HepG2 (cell line): Measurements from ENCODE around the gene HSF4. TPM values are rescaled to one million over a fixed set of nuclear protein-coding genes. Genes with fewer than 3 reads are reported as not detected.

Source experiments
- AGO1 ChIP-seq: fragments of 200-400 bp; formaldehyde crosslinking; IDR thresholded peaks from 2 replicates; pipeline ENCODE4 v1.6.1; 2017; ENCODE audit warnings: mild to moderate bottlenecking, low read depth, low read length, moderate library complexity; ENCODE audit not compliant: poor library complexity, severe bottlenecking
- CENPT ChIP-seq: sonication (generic); formaldehyde crosslinking; IDR thresholded peaks from 2 replicates; pipeline ENCODE4 v1.8.0; 2022; ENCODE audit warnings: low read depth, mild to moderate bottlenecking, moderate library complexity, missing genetic modification reagents
- CREB3 ChIP-seq: sonication (generic); formaldehyde crosslinking; IDR thresholded peaks from 2 replicates; pipeline ENCODE4 v1.5.0; 2020; ENCODE audit warnings: missing genetic modification reagents
- ETV5 ChIP-seq: IDR thresholded peaks from 2 replicates; pipeline ENCODE4 v1.6.1; 2018; ENCODE audit warnings: missing biosample characterization, missing genetic modification reagents, inconsistent platforms, borderline replicate concordance
- MZF1 ChIP-seq: sonication (generic); formaldehyde crosslinking; IDR thresholded peaks from 2 replicates; pipeline ENCODE4 v1.8.1; 2023; ENCODE audit warnings: mild to moderate bottlenecking, missing genetic modification reagents, borderline replicate concordance
- NFKB2 ChIP-seq: sonication (generic); formaldehyde crosslinking; IDR thresholded peaks from 2 replicates; pipeline ENCODE4 v1.4.0; 2020; ENCODE audit warnings: missing genetic modification reagents, borderline replicate concordance
- PHF5A ChIP-seq: IDR thresholded peaks from one replicate; pipeline ENCODE4 v1.6.1; 2018; ENCODE audit warnings: low read depth, missing genetic modification reagents; ENCODE audit not compliant: unreplicated experiment
- ZBTB38 ChIP-seq: sonication (generic); formaldehyde crosslinking; IDR thresholded peaks from 2 replicates; pipeline ENCODE4 v1.5.1; 2020; ENCODE audit warnings: mild to moderate bottlenecking, missing genetic modification reagents
- ZFY ChIP-seq: sonication (generic); formaldehyde crosslinking; IDR thresholded peaks from 2 replicates; pipeline ENCODE4 v1.4.0; 2020; ENCODE audit warnings: missing genetic modification reagents
- ZNF333 ChIP-seq: sonication (generic); formaldehyde crosslinking; IDR thresholded peaks from 2 replicates; pipeline ENCODE4 v1.4.0; 2020; ENCODE audit warnings: mild to moderate bottlenecking, missing genetic modification reagents, borderline replicate concordance
- ZNF33A ChIP-seq: sonication (generic); formaldehyde crosslinking; IDR thresholded peaks from 2 replicates; pipeline ENCODE4 v1.5.1; 2020; ENCODE audit warnings: missing genetic modification reagents, mild to moderate bottlenecking, moderate library complexity, borderline replicate concordance
- ZNF546 ChIP-seq: sonication (generic); formaldehyde crosslinking; conservative IDR thresholded peaks from 2 replicates; pipeline ENCODE4 v1.8.1; 2023; ENCODE audit warnings: mild to moderate bottlenecking, missing genetic modification reagents
- ZNF607 ChIP-seq: sonication (generic); formaldehyde crosslinking; IDR thresholded peaks from 2 replicates; pipeline ENCODE4 v1.5.1; 2020; ENCODE audit warnings: missing genetic modification reagents, mild to moderate bottlenecking, borderline replicate concordance
- ZNF784 ChIP-seq: sonication (generic); formaldehyde crosslinking; IDR thresholded peaks from 2 replicates; pipeline ENCODE4 v1.5.1; 2020; ENCODE audit warnings: missing genetic modification reagents, mild to moderate bottlenecking, borderline replicate concordance
- polyA plus RNA-seq, 8 experiments: library from polyadenylated mRNA; depleted of rRNA in 3 of 8; stranded (reverse) in 7 of 8; unstranded in 1 of 8; fragments of >200 nt; fragmentation: Illumina TruSeq in 4 of 8; extraction: Trizol in 4 of 8; gene quantifications; 2 replicates each; pipeline versions ENCODE4 v1.2.1 to v1.2.3, GENCODE V29; 2011 to 2016; ENCODE audit warnings: low read depth in 4 of 8, missing spikeins in 1 of 8, mixed read lengths in 1 of 8; ENCODE audit not compliant: insufficient read depth in 1 of 8
- total RNA-seq, 5 experiments: library from RNA; depleted of rRNA; stranded (reverse); fragments of >200 nt; fragmentation: Illumina TruSeq; extraction: Trizol; gene quantifications; 2 replicates each; pipeline ENCODE4 v1.2.3, GENCODE V29; 2016; ENCODE audit warnings: low read depth in 1 of 5
- TF ChIP-seq, protein P1 (sequence below): sonication (generic); formaldehyde crosslinking; IDR thresholded peaks from 2 replicates; pipeline ENCODE4 v1.4.0; 2020; ENCODE audit warnings: mild to moderate bottlenecking, missing genetic modification reagents
- TF ChIP-seq, protein P2 (sequence below): sonication (generic); formaldehyde crosslinking; IDR thresholded peaks from 2 replicates; pipeline ENCODE4 v1.5.1; 2020; ENCODE audit warnings: mild to moderate bottlenecking, missing genetic modification reagents, moderate library complexity
- TF ChIP-seq, protein P3 (sequence below): sonication (generic); formaldehyde crosslinking; IDR thresholded peaks from 2 replicates; pipeline ENCODE4 v1.8.1; 2022; ENCODE audit warnings: low read depth, mild to moderate bottlenecking, missing genetic modification reagents

Gene HSF4
- total and polyA plus RNA-seq, 2 of the 13 experiments (the other 11 are each of a cell fraction or from before 2014, with no cell fraction given) = 3.5 to 16.9 TPM

DNA sequence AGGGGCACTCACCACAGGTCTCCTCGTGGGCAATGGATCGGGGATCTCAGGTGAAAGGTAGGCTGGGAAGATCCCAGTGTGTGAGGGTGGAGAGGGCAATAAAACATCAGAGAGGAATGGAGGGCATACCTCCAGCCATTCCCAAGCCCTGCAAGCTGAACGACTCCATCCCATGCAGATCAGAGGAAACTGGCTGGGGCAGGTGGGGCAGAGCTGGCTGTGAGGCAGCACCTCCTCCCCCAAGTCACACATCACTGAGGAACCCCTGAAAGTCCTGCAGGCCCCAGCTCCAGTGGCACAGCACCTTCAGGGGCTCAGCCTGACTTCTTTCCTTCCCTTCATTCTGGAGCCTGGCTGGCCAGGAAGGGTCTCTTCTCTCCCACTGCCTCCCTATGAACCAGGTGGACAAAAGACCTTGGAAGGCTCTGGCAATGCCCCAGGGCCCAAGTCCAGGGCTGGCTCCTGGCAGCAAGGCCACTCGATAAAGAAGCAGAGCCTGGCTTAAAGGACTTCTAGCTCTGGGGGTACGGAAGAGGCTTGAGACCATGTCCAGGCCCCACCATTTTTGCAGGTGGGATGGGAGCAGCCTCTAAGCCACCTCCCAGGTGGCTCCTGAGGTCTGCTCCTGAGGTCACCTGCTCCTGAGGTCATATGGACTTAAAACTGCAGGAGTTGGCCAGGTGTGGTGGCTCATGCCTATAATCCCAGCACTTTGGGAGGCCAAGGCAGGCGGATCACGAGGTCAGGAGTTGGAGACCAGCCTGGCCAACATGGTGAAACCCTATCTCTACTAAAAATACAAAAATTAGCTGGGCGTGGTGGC is 48.9 kb downstream of the HSF4 start (continued):
- TF ChIP-seq, protein P1, sequence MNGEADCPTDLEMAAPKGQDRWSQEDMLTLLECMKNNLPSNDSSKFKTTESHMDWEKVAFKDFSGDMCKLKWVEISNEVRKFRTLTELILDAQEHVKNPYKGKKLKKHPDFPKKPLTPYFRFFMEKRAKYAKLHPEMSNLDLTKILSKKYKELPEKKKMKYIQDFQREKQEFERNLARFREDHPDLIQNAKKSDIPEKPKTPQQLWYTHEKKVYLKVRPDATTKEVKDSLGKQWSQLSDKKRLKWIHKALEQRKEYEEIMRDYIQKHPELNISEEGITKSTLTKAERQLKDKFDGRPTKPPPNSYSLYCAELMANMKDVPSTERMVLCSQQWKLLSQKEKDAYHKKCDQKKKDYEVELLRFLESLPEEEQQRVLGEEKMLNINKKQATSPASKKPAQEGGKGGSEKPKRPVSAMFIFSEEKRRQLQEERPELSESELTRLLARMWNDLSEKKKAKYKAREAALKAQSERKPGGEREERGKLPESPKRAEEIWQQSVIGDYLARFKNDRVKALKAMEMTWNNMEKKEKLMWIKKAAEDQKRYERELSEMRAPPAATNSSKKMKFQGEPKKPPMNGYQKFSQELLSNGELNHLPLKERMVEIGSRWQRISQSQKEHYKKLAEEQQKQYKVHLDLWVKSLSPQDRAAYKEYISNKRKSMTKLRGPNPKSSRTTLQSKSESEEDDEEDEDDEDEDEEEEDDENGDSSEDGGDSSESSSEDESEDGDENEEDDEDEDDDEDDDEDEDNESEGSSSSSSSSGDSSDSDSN (CRISPR knock-in tag) = no peak
- TF ChIP-seq ZNF546 (CRISPR knock-in tag) (no peak), CENPT (CRISPR knock-in tag) (no peak), ZNF33A (no peak), NFKB2 (CRISPR knock-in tag) (no peak), ZNF784 (CRISPR knock-in tag) (no peak), MZF1 (no peak), ZFY (CRISPR knock-in tag) (no peak), ZNF607 (CRISPR knock-in tag) (no peak), ZNF333 (CRISPR knock-in tag) (peak; percentile 64; the same call in 1 of the 2 replicates), AGO1 (no peak), CREB3 (CRISPR knock-in tag) (no peak), ZBTB38 (CRISPR knock-in tag) (no peak), ETV5 (no peak), PHF5A (CRISPR knock-in tag) (no peak)
- TF ChIP-seq, protein P2, sequence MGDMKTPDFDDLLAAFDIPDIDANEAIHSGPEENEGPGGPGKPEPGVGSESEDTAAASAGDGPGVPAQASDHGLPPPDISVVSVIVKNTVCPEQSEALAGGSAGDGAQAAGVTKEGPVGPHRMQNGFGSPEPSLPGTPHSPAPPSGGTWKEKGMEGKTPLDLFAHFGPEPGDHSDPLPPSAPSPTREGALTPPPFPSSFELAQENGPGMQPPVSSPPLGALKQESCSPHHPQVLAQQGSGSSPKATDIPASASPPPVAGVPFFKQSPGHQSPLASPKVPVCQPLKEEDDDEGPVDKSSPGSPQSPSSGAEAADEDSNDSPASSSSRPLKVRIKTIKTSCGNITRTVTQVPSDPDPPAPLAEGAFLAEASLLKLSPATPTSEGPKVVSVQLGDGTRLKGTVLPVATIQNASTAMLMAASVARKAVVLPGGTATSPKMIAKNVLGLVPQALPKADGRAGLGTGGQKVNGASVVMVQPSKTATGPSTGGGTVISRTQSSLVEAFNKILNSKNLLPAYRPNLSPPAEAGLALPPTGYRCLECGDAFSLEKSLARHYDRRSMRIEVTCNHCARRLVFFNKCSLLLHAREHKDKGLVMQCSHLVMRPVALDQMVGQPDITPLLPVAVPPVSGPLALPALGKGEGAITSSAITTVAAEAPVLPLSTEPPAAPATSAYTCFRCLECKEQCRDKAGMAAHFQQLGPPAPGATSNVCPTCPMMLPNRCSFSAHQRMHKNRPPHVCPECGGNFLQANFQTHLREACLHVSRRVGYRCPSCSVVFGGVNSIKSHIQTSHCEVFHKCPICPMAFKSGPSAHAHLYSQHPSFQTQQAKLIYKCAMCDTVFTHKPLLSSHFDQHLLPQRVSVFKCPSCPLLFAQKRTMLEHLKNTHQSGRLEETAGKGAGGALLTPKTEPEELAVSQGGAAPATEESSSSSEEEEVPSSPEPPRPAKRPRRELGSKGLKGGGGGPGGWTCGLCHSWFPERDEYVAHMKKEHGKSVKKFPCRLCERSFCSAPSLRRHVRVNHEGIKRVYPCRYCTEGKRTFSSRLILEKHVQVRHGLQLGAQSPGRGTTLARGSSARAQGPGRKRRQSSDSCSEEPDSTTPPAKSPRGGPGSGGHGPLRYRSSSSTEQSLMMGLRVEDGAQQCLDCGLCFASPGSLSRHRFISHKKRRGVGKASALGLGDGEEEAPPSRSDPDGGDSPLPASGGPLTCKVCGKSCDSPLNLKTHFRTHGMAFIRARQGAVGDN (CRISPR knock-in tag) = peak; percentile 18; the same call in 1 of the 2 replicates
- TF ChIP-seq, protein P3, sequence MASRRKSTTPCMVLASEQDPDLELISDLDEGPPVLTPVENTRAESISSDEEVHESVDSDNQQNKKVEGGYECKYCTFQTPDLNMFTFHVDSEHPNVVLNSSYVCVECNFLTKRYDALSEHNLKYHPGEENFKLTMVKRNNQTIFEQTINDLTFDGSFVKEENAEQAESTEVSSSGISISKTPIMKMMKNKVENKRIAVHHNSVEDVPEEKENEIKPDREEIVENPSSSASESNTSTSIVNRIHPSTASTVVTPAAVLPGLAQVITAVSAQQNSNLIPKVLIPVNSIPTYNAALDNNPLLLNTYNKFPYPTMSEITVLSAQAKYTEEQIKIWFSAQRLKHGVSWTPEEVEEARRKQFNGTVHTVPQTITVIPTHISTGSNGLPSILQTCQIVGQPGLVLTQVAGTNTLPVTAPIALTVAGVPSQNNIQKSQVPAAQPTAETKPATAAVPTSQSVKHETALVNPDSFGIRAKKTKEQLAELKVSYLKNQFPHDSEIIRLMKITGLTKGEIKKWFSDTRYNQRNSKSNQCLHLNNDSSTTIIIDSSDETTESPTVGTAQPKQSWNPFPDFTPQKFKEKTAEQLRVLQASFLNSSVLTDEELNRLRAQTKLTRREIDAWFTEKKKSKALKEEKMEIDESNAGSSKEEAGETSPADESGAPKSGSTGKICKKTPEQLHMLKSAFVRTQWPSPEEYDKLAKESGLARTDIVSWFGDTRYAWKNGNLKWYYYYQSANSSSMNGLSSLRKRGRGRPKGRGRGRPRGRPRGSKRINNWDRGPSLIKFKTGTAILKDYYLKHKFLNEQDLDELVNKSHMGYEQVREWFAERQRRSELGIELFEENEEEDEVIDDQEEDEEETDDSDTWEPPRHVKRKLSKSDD (CRISPR knock-in tag) = no peak
